ENCODE results near the gene COX5A.

Gene COX5A

GRCh38 chr15:74937590-74938371 is at the start of gene COX5A:
TSS of gene COX5A (minus strand) at chr15:74938073. CDS start at chr15:74938014, 59 bp downstream.
- peak; percentile 93 for DNase-seq (ENCODE audit: low read depth)

- no peak for DNase-seq (ENCODE audit: low read depth)
These were observed 45.9 kb upstream of the COX5A start for GRCh38 chr15:74983725-74984231.

GRCh38 chr15:74982183-74982582 is 44.3 kb upstream of the COX5A start:
- DNase-seq (ENCODE audit: low read depth) = no peak

- DNase-seq (ENCODE audit: low read depth) = no peak
These were observed 40.6 kb upstream of the COX5A start for GRCh38 chr15:74978503-74978902.

GRCh38 chr15:74978077-74978476 is 40.2 kb upstream of the COX5A start:
- DNase-seq (ENCODE audit: low read depth) = no peak

- no peak for DNase-seq (ENCODE audit: low read depth)
These were observed 39.7 kb upstream of the COX5A start for GRCh38 chr15:74977599-74977998.

- no peak for DNase-seq (ENCODE audit: low read depth)
These were observed 38.3 kb upstream of the COX5A start for GRCh38 chr15:74976159-74976558.

- no peak for DNase-seq (ENCODE audit: low read depth)
These were observed 29.8 kb upstream of the COX5A start for GRCh38 chr15:74967670-74968069.

GRCh38 chr15:74964794-74965193 is 26.9 kb upstream of the COX5A start:
- DNase-seq (ENCODE audit: low read depth) = no peak

GRCh38 chr15:74963213-74963612 is 25.3 kb upstream of the COX5A start:
- no peak for DNase-seq (ENCODE audit: low read depth)

GRCh38 chr15:74962671-74963070 is 24.8 kb upstream of the COX5A start:
- DNase-seq (ENCODE audit: low read depth) = no peak

- DNase-seq (ENCODE audit: low read depth) = no peak
These were observed 24.3 kb upstream of the COX5A start for GRCh38 chr15:74962219-74962618.

- no peak for DNase-seq (ENCODE audit: low read depth)
These were observed 23.7 kb upstream of the COX5A start for GRCh38 chr15:74961616-74962015.

GRCh38 chr15:74960995-74961588 is 23.2 kb upstream of the COX5A start:
- DNase-seq (ENCODE audit: low read depth) = no peak

GRCh38 chr15:74960286-74960685 is 22.4 kb upstream of the COX5A start:
- no peak for DNase-seq (ENCODE audit: low read depth)

- DNase-seq (ENCODE audit: low read depth) = no peak
These were observed 21.7 kb upstream of the COX5A start for GRCh38 chr15:74959586-74959939.

GRCh38 chr15:74958908-74959585 is 21.2 kb upstream of the COX5A start:
- no peak for DNase-seq (ENCODE audit: low read depth)

GRCh38 chr15:74958320-74958907 is 20.5 kb upstream of the COX5A start:
- DNase-seq (ENCODE audit: low read depth) = no peak

- DNase-seq (ENCODE audit: low read depth) = no peak
These were observed 19.7 kb upstream of the COX5A start for GRCh38 chr15:74957476-74958035.

GRCh38 chr15:74956648-74957475 is 19.0 kb upstream of the COX5A start, which contains the start of gene RPP25:
TSS of gene RPP25 (minus strand) at chr15:74956772. CDS start at chr15:74956583, 189 bp downstream.
- no peak for DNase-seq (ENCODE audit: low read depth)
